MM.1S (cell line): Measurements from ENCODE around the gene SLC25A39.
"Not testable (repeated sequence)": the region's sequence is repeated elsewhere in the genome, so short reads cannot be mapped to it uniquely, and the experiment has no call there.

Experiments
- DNase-seq: peaks from one replicate; pipeline ENCODE4 v3.0.0-alpha.2; 2015
- H2AFZ ChIP-seq: fragments of 300-600 bp; sonication (generic); 2 replicates; pipeline ENCODE4 v1.6.0; 2016; ENCODE audit warnings: antibody characterized with exemption, low read length
- H3F3A ChIP-seq: fragments of 300-600 bp; sonication (generic); 2 replicates; pipeline ENCODE4 v1.6.1; 2016; ENCODE audit warnings: mild to moderate bottlenecking, antibody characterized with exemption, low read length, moderate library complexity, mixed read lengths; ENCODE audit not compliant: insufficient read depth
- H3K27ac ChIP-seq: fragments of 300-600 bp; sonication (generic); 2 replicates; pipeline ENCODE4 v1.5.1; 2016; ENCODE audit warnings: mild to moderate bottlenecking, low read length
- H3K27me3 ChIP-seq: fragments of 300-600 bp; sonication (generic); replicated peaks from 2 replicates; pipeline ENCODE4 v1.6.0; 2016; ENCODE audit warnings: low read length; ENCODE audit not compliant: insufficient read depth
- H3K36me3 ChIP-seq: fragments of 300-600 bp; sonication (generic); replicated peaks from 2 replicates; pipeline ENCODE4 v1.6.1; 2016; ENCODE audit warnings: mild to moderate bottlenecking, low read length, mixed read lengths; ENCODE audit not compliant: insufficient read depth
- H3K4me1 ChIP-seq: fragments of 300-600 bp; sonication (generic); 2 replicates; pipeline ENCODE4 v1.6.1; 2016; ENCODE audit warnings: low read length, mixed read lengths
- H3K4me2 ChIP-seq: fragments of 300-600 bp; sonication (generic); 2 replicates; pipeline ENCODE4 v1.6.0; 2016; ENCODE audit warnings: low read depth, low read length
- H3K4me3 ChIP-seq: fragments of 300-600 bp; sonication (generic); 2 replicates; pipeline ENCODE4 v1.5.1; 2016; ENCODE audit warnings: low read length, mixed read lengths
- H3K79me2 ChIP-seq: fragments of 300-600 bp; sonication (generic); 2 replicates; pipeline ENCODE4 v1.6.1; 2016; ENCODE audit warnings: mixed run types, low read length, mixed read lengths
- H3K9ac ChIP-seq: fragments of 300-600 bp; sonication (generic); 2 replicates; pipeline ENCODE4 v1.6.1; 2016; ENCODE audit warnings: low read length, mixed read lengths
- H3K9me2 ChIP-seq: fragments of 300-600 bp; sonication (generic); replicated peaks from 2 replicates; pipeline ENCODE4 v1.6.1; 2016; ENCODE audit warnings: mild to moderate bottlenecking, low read length, mixed read lengths; ENCODE audit not compliant: insufficient read depth
- H3K9me3 ChIP-seq: fragments of 300-600 bp; sonication (generic); replicated peaks from 2 replicates; pipeline ENCODE4 v1.6.1; 2016; ENCODE audit warnings: mild to moderate bottlenecking, low read length, mixed read lengths; ENCODE audit not compliant: insufficient read depth
- H4K20me1 ChIP-seq: fragments of 300-600 bp; sonication (generic); 2 replicates; pipeline ENCODE4 v1.6.1; 2016; ENCODE audit warnings: mild to moderate bottlenecking, low read length, moderate library complexity, mixed read lengths; ENCODE audit not compliant: insufficient read depth
- EZH2 ChIP-seq: fragments of 300-600 bp; sonication (generic); optimal IDR thresholded peaks from 2 replicates; pipeline ENCODE3; 2017; ENCODE audit warnings: low read depth, mild to moderate bottlenecking, antibody characterized with exemption, low read length, mixed read lengths
- EZH2phosphoT487 ChIP-seq: fragments of 300-600 bp; sonication (generic); IDR thresholded peaks from 2 replicates; pipeline ENCODE4 v1.6.1; 2018; ENCODE audit warnings: antibody characterized with exemption, low read length
- TF ChIP-seq, protein P1 (sequence below): fragments of 300-600 bp; sonication (generic); IDR thresholded peaks from 2 replicates; pipeline ENCODE4 v1.5.1; 2016; ENCODE audit warnings: antibody characterized with exemption, low read length, mixed read lengths

Gene SLC25A39

DNA sequence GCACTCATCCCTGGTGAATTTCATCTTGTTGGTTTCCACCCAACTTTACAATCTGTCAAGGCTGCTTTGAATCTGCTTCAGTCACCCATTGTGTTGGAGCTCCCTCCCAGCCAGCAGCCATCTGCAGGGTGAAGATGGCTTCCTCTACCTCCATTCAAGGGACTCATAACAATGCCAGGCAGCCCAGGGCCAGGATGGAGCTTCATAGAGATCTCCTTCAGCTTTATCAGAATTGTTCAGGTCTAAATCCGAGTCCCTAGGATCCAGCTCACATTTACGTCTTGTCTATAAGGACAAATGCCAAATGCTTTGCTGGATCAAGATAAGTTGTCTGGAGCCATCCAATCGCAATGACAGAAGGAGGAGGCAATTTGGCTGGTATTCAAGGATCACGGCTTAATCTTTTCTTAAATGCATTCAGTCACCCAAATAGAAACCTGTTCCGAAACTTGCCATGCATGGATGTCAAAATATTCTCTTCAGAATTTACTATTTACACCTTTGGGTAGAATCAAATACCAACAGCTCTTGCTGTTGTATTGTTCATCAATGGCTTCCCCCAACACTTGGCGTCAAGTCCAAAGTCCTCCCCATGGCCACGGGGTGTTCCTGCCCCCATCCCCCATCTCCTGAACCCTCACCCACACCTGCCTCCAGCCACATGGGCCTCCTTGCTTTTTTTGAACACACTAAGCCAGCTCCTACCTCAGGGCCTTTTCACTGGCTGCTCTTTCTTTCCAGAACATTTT is 42.8 kb upstream of the SLC25A39 start:
- Histone ChIP-seq H3K9me3 (no peaks in the 10 kb centered on the region), H3K27ac (no peak overlapping the region), H3K36me3 (no peaks in the 10 kb centered on the region), H3K9ac (no peak overlapping the region), H3K4me2 (no peak overlapping the region), H3K9me2 (no peaks in the 10 kb centered on the region), H3K27me3 (peaks cover 47% of the 10 kb centered on the region), H4K20me1 (no peaks in the 10 kb centered on the region), H3F3A (no peaks in the 10 kb centered on the region), H2AFZ (no peak overlapping the region), H3K79me2 (no peaks in the 10 kb centered on the region), H3K4me3 (no peak overlapping the region), H3K4me1 (no peaks in the 10 kb centered on the region)
- no peak for DNase-seq
- TF ChIP-seq, protein P1, sequence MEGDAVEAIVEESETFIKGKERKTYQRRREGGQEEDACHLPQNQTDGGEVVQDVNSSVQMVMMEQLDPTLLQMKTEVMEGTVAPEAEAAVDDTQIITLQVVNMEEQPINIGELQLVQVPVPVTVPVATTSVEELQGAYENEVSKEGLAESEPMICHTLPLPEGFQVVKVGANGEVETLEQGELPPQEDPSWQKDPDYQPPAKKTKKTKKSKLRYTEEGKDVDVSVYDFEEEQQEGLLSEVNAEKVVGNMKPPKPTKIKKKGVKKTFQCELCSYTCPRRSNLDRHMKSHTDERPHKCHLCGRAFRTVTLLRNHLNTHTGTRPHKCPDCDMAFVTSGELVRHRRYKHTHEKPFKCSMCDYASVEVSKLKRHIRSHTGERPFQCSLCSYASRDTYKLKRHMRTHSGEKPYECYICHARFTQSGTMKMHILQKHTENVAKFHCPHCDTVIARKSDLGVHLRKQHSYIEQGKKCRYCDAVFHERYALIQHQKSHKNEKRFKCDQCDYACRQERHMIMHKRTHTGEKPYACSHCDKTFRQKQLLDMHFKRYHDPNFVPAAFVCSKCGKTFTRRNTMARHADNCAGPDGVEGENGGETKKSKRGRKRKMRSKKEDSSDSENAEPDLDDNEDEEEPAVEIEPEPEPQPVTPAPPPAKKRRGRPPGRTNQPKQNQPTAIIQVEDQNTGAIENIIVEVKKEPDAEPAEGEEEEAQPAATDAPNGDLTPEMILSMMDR = no peak
- no peak for TF ChIP-seq EZH2phosphoT487
- no peak for TF ChIP-seq EZH2

DNA sequence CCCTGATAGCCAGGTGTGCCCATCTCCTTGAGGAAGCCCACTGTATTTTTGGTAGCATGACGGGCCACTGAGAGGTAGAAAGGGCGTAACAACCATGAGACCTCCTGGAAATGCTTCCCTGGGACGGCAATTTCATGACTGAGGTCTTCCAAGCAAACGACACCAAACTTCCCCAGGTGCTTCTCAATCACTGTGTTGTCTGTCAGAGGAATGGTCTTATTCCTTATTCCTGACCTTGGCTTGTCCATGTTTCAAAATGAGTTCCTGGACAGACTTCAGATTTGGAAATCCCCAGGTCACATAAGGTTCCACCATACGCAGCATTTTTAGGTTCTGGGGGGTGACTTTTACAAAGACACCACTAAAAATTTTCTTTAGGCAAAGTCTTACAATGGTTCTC is 40.4 kb upstream of the SLC25A39 start:
- not testable (repeated sequence) for H3K9ac ChIP-seq, H3K4me3 ChIP-seq, H3K4me2 ChIP-seq, H3K9me2 ChIP-seq, DNase-seq, H3K79me2 ChIP-seq, H3K36me3 ChIP-seq, H2AFZ ChIP-seq, H3K4me1 ChIP-seq, H3F3A ChIP-seq, H3K27ac ChIP-seq, H3K9me3 ChIP-seq, H4K20me1 ChIP-seq
- peaks cover 33% of the 10 kb centered on the region for H3K27me3 ChIP-seq

DNA sequence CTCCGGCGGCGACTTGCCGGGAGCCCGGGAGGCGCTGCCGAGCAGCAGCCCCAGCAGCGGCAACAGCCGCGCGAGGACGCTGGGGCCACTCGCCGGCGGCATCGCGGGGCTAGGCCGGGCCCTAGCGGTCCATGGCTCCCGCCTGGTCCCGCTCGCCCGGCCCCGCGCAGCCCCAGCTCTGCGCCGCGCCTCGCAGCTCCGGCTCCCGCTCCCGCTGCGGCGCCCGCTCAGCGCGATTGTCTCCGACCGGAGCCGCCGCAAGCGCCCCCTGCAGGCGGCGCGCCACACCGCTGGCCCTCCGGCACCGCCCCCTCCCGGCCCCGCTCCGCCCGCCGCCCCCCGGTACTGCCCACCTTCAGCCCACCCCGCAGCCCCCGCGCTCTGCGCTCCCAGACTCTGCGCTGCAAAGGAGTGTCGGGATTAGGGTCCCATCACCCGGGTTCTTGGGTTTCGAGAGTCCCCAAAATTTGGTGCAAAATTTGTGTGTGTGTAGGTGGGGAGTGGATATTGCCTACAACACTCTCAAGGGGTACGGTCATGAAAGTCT is 39.1 kb upstream of the SLC25A39 start, which contains the start of gene FAM171A2:
Gene FAM171A2, minus strand, starts transcription at position 241 of the 547 bp plus-strand sequence. Its CDS starts 139 bp downstream, at position 102.
- peak; percentile 68 for DNase-seq
- H3K4me2 ChIP-seq = peak within 1 kb of the TSS; percentile 99
- H3K4me1 ChIP-seq = peaks cover 8% of the 10 kb centered on the region
- H3K9ac ChIP-seq = peak within 1 kb of the TSS; percentile 38; the same call in 1 of the 2 replicates
- no peaks in the 10 kb centered on the region for H3K9me3 ChIP-seq
- peaks cover 33% of the 10 kb centered on the region for H3K27me3 ChIP-seq
- no peak within 1 kb of the TSS for H3K27ac ChIP-seq
- H2AFZ ChIP-seq = peak within 1 kb of the TSS; percentile 88
- H3K79me2 ChIP-seq = no peaks in the 10 kb centered on the region
- no peaks in the 10 kb centered on the region for H3K36me3 ChIP-seq
- H4K20me1 ChIP-seq = no peaks in the 10 kb centered on the region
- TF ChIP-seq EZH2 (no peak), EZH2phosphoT487 (no peak)
- TF ChIP-seq, protein P1 = peak; percentile 36
- peaks cover 6% of the 10 kb centered on the region for H3F3A ChIP-seq
- H3K4me3 ChIP-seq = peak within 1 kb of the TSS; percentile 79
- H3K9me2 ChIP-seq = no peaks in the 10 kb centered on the region
